HCT116 (cell line): ENCODE data around the gene ZNF346. TPM values are rescaled to one million over a fixed set of nuclear protein-coding genes. Genes with fewer than 3 reads are reported as not detected.

Source experiments
- ATAC-seq: fragments of 200-7000 bp; cut with Tn5 transposase; 2 replicates; pipeline ENCODE4 v1.9.1; 2020; ENCODE audit warnings: mild to moderate bottlenecking, moderate library complexity
- BruUV-seq: library from RNA; stranded (reverse); fragments of 400-500 nt; replicated peaks from 2 replicates; lab custom pipeline; 2021; lab: Mats Ljungman, UMichigan
- CTCF ChIA-PET: fragments of 300-600 bp; sonication (Branson Sonifier 250); formaldehyde crosslinking; loops from one replicate; lab custom pipeline; 2021; ENCODE audit warnings: antibody characterized with exemption; lab: Charles Lee
- POLR2A ChIA-PET: fragments of 300-600, 350-600 bp; sonication (Branson Sonifier 250); formaldehyde crosslinking; loops from one replicate; lab custom pipeline; 2021; ENCODE audit warnings: antibody characterized with exemption; lab: Charles Lee
- RAD21 ChIA-PET, 2 experiments: fragments of 300-600 bp; sonication (Branson Sonifier 250); formaldehyde crosslinking; loops; one replicate each; lab custom pipeline; 2023; ENCODE audit warnings: low total read pairs in 2 of 2; ENCODE audit not compliant: uncharacterized antibody in 2 of 2, unreplicated experiment in 2 of 2, low non-redundant PET in 1 of 2; lab: Charles Lee
- DNase-seq: peaks from one replicate; pipeline ENCODE4 v3.0.0-alpha.2; 2010; ENCODE audit warnings: low read depth, low spot score
- H2AFZ ChIP-seq: fragments of 200-600 bp; shearing (Covaris generic), sonication (generic); 2 replicates; pipeline ENCODE4 v1.6.1; 2017; ENCODE audit warnings: low read depth, mixed run types, mixed read lengths, antibody characterized with exemption, low read length; ENCODE audit not compliant: poor library complexity, severe bottlenecking
- H3K27ac ChIP-seq: 2 replicates; pipeline ENCODE4 v1.5.1; 2012; ENCODE audit warnings: low read depth, low read length
- H3K27me3 ChIP-seq: fragments of 200-600 bp; sonication (generic); 2 replicates; pipeline ENCODE4 v1.6.1; 2016; ENCODE audit warnings: mixed run types, low read length, mixed read lengths; ENCODE audit not compliant: insufficient read depth
- H3K36me3 ChIP-seq, 2 experiments: fragments of 200-500 bp in 1 of 2; fragments of 200-600 bp in 1 of 2; sonication (Bioruptor generic) in 1 of 2; sonication (generic) in 1 of 2; 2 replicates each; pipeline versions ENCODE4 v1.5.1 to v1.6.1; 2014 to 2016; ENCODE audit warnings: low read length in 2 of 2, inconsistent platforms in 1 of 2, mixed read lengths in 1 of 2, mixed run types in 1 of 2; ENCODE audit not compliant: insufficient read depth in 2 of 2, control insufficient read depth in 1 of 2
- H3K4me1 ChIP-seq, 2 experiments: fragments of 200-600 bp in 1 of 2; sonication (generic) in 1 of 2; 2 replicates each; pipeline versions ENCODE4 v1.5.1 to v1.6.1; 2012 to 2017; ENCODE audit warnings: low read length in 2 of 2, inconsistent platforms in 1 of 2, mild to moderate bottlenecking in 1 of 2, mixed read lengths in 1 of 2, mixed run types in 1 of 2, moderate library complexity in 1 of 2; ENCODE audit not compliant: insufficient read depth in 2 of 2, control insufficient read depth in 1 of 2
- H3K4me2 ChIP-seq: fragments of 200-600 bp; sonication (generic); 2 replicates; pipeline ENCODE4 v1.6.1; 2017; ENCODE audit warnings: mixed run types, low read length, mixed read lengths
- H3K4me3 ChIP-seq, 2 experiments: fragments of 200-600 bp in 1 of 2; sonication (generic) in 1 of 2; replicated peaks in 1 of 2; 2 replicates each; pipeline ENCODE4 v1.5.1; 2011 to 2016; ENCODE audit warnings: low read length in 2 of 2, control low read depth in 1 of 2, low read depth in 1 of 2, mild to moderate bottlenecking in 1 of 2, mixed read lengths in 1 of 2, mixed run types in 1 of 2
- H3K79me2 ChIP-seq: fragments of 200-600 bp; sonication (generic); 2 replicates; pipeline ENCODE4 v1.6.1; 2017; ENCODE audit warnings: mild to moderate bottlenecking, mixed run types, low read length, moderate library complexity, mixed read lengths; ENCODE audit not compliant: insufficient read depth
- H3K9ac ChIP-seq: fragments of 200-600 bp; sonication (generic); 2 replicates; pipeline ENCODE4 v1.6.1; 2016; ENCODE audit warnings: low read length, mixed read lengths
- H3K9me2 ChIP-seq: fragments of 200-600 bp; sonication (generic), shearing (Covaris generic); 2 replicates; pipeline ENCODE4 v1.6.1; 2017; ENCODE audit warnings: mixed run types, mild to moderate bottlenecking, moderate library complexity; ENCODE audit not compliant: insufficient read depth
- H3K9me3 ChIP-seq, 2 experiments: fragments of 200-500 bp in 1 of 2; fragments of 200-600 bp in 1 of 2; sonication (Bioruptor generic) in 1 of 2; sonication (generic) in 1 of 2; 2 replicates each; pipeline ENCODE4 v1.6.1; 2014 to 2017; ENCODE audit warnings: low read length in 2 of 2, mixed read lengths in 2 of 2, inconsistent platforms in 1 of 2, low read depth in 1 of 2, mild to moderate bottlenecking in 1 of 2, mixed run types in 1 of 2, moderate library complexity in 1 of 2; ENCODE audit not compliant: control insufficient read depth in 1 of 2, insufficient read depth in 1 of 2
- H4K20me1 ChIP-seq: fragments of 200-600 bp; sonication (generic), shearing (Covaris generic); 2 replicates; pipeline ENCODE4 v1.6.1; 2017; ENCODE audit warnings: mixed run types, mild to moderate bottlenecking, moderate library complexity; ENCODE audit not compliant: insufficient read depth
- CTCF ChIP-seq, 3 experiments: fragments of 200-600 bp in 1 of 3; sonication (generic) in 1 of 3; IDR thresholded peaks in 2 of 3; conservative IDR thresholded peaks in 1 of 3; 2 replicates each; pipeline ENCODE4 v1.5.1; 2012 to 2017; ENCODE audit warnings: low read depth in 2 of 3, low read length in 2 of 3, antibody characterized with exemption in 1 of 3, borderline replicate concordance in 1 of 3, control low read depth in 1 of 3, mild to moderate bottlenecking in 1 of 3, mixed read lengths in 1 of 3, mixed run types in 1 of 3, moderate library complexity in 1 of 3; ENCODE audit not compliant: insufficient read depth in 1 of 3
- EGR1 ChIP-seq: IDR thresholded peaks from 2 replicates; pipeline ENCODE4 v1.6.1; 2012; ENCODE audit warnings: low read depth
- EZH2phosphoT487 ChIP-seq: fragments of 200-600 bp; IDR thresholded peaks from 2 replicates; pipeline ENCODE4 v1.6.1; 2018; ENCODE audit warnings: antibody characterized with exemption, borderline replicate concordance
- JUND ChIP-seq: IDR thresholded peaks from 2 replicates; pipeline ENCODE4 v1.6.1; 2012
- RAD21 ChIP-seq: IDR thresholded peaks from 2 replicates; pipeline ENCODE4 v1.6.1; 2012; ENCODE audit warnings: low read depth, mild to moderate bottlenecking
- SIN3A ChIP-seq: IDR thresholded peaks from 2 replicates; pipeline ENCODE4 v1.6.1; 2012; ENCODE audit warnings: low read depth
- TCF7L2 ChIP-seq: IDR thresholded peaks from 2 replicates; pipeline ENCODE4 v1.7.0; 2011; ENCODE audit warnings: borderline replicate concordance, inconsistent platforms; ENCODE audit not compliant: insufficient read depth, insufficient read length; ENCODE audit errors: extremely low read depth
- intact Hi-C: fragments of 100-400 bp; cut with micrococcal nuclease; formaldehyde crosslinking; loops from 2 replicates; pipeline ENCODE4 v1.10.0; 2022
- total RNA-seq: library from RNA; stranded (reverse); gene quantifications from one replicate; pipeline ENCODE4 v1.2.1, GENCODE V29; 2021; ENCODE audit not compliant: unreplicated experiment

Gene ZNF346
- total RNA-seq, 1 experiment from 2014 or later, result 13.7 TPM

GRCh38 chr5:177112589-177113220 lies 90.2 kb downstream of the ZNF346 start:
- CTCF ChIA-PET, result interaction anchor here (0.5 to 5.6 kb wide), 20 partner anchors 9 to 695 kb away, joined by 3 to 79 read pairs (median 4); partner anchors contain the start of gene FGFR4
- Histone ChIP-seq H4K20me1 (no peaks in the 10 kb centered on the region), H3K36me3 (no peaks in the 10 kb centered on the region), H3K9ac (no peak overlapping the region), H3K9me2 (no peaks in the 10 kb centered on the region), H3K9me3 (no peaks in the 10 kb centered on the region), H3K4me2 (no peak overlapping the region), H3K4me1 (no peaks in the 10 kb centered on the region; a peak in 1 of 4 replicates), H3K79me2 (no peaks in the 10 kb centered on the region), H3K27ac (no peak overlapping the region), H2AFZ (no peak overlapping the region), H3K4me3 (no peak overlapping the region), H3K27me3 (no peaks in the 10 kb centered on the region)
- POLR2A ChIA-PET, result interaction anchor here (1.0 kb wide), 1 partner anchor 452 kb away, joined by 5 read pairs; no protein-coding TSS in a partner anchor
- DNase-seq, result no peak
- no peak for TF ChIP-seq SIN3A
- no peak for TF ChIP-seq TCF7L2
- TF ChIP-seq JUND, result no peak
- ATAC-seq, result no peak
- intact Hi-C loops, result loop anchor here (5.0 kb wide), 2 partner anchors 290 to 410 kb away; partner anchors contain the start of gene PFN3
- BruUV-seq, result no TSS peak
- RAD21 ChIA-PET, result interaction anchor here (0.6 to 1.9 kb wide), 8 partner anchors 26 to 452 kb away, joined by 3 to 21 read pairs (median 4); partner anchors contain the start of gene FGFR4 (in 1 of the 2)

DNA sequence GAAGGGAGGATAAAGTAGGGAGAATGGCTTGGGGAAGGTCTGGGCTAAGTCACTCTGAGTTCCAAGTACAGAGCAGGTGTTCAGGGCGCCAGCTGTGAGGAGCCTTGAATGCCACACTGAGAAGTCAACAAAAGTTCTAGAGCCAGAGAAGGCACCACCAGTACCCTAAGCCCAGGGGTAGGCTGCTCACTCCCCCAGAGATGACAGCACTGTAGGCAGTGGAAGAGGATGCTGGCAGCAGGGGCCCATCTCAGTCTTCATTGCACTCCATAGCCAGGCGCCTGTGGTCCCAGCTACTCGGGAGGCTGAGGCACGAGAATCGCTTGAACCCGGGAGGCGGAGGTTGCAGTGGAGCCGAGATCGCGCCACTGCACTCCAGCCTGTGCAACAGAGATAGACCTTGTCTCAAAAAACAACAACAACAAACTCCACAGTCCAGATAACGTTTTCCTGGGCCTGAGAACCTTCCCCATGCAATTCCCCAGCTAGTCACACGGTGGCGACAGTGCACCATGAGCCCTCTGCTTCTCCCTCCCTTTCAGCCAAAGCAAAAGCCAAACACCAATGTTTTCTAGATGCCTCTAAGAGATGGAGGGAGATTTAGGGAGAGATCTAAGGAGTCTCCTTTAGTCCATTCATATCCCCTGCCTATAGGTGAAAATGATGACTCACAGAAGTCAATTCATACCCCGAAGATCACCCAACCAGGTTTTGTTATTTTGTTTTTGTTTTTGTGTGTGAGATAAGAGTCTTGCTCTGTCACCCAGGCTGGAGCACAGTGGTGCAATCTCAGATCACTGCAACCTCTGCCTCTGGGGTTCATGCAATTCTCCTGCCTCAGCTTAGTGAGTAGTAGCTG lies 91.3 kb downstream of the ZNF346 start:
- Histone ChIP-seq H3K27ac (no peak overlapping the region), H3K36me3 (no peaks in the 10 kb centered on the region), H4K20me1 (no peaks in the 10 kb centered on the region), H3K4me2 (no peak overlapping the region), H3K4me3 (no peak overlapping the region), H3K4me1 (no peaks in the 10 kb centered on the region; a peak in 1 of 4 replicates), H3K79me2 (no peaks in the 10 kb centered on the region), H2AFZ (no peak overlapping the region), H3K27me3 (no peaks in the 10 kb centered on the region), H3K9me2 (no peaks in the 10 kb centered on the region), H3K9ac (no peak overlapping the region), H3K9me3 (no peaks in the 10 kb centered on the region)
- ChIA-PET POLR2A (interaction anchor here (0.8 kb wide), 1 partner anchor 27 kb away, joined by 4 read pairs; no protein-coding TSS in a partner anchor), RAD21 (interaction anchor here (0.9 to 1.9 kb wide), 5 partner anchors 42 to 463 kb away, joined by 3 to 5 read pairs (median 4); no protein-coding TSS in a partner anchor), CTCF (interaction anchor here (0.6 to 5.6 kb wide), 21 partner anchors 10 to 454 kb away, joined by 3 to 49 read pairs (median 4); no protein-coding TSS in a partner anchor)
- TF ChIP-seq EGR1 (no peak), RAD21 (peak; percentile 99), CTCF (IDR thresholded peaks at IDR 0.05 in 2 of 3, conservative IDR thresholded peaks at IDR 0.05 in 1 of 3; ENCODE audit: borderline replicate concordance in 1 of 3, insufficient read depth in 1 of 3, low read depth in 2 of 3, low read length in 2 of 3) (peak; percentile 93 to 99 (median 98)), EZH2phosphoT487 (no peak)
- DNase-seq, result peak; percentile 55
- intact Hi-C loops, result loop anchor here (1.0 to 5.0 kb wide), 6 partner anchors 187 to 411 kb away; partner anchors contain the start of gene PFN3
- peak; percentile 76 for ATAC-seq
- BruUV-seq, result no TSS peak
